ENCODE results near the gene GPR37.

GPR37 gene

GRCh38 chr7:124781418-124781817 is 15.8 kb upstream of the GPR37 start:
- Histone ChIP-seq H2AFZ (no peak overlapping the region), H3K9me3 (ENCODE audit: control insufficient read depth, low read length) (no peaks in the 10 kb centered on the region), H3K27me3 (ENCODE audit: control insufficient read depth, insufficient read depth, low read length) (no peaks in the 10 kb centered on the region), H3K4me2 (ENCODE audit: low read length) (no peak overlapping the region), H3K4me1 (no peaks in the 10 kb centered on the region), H3K36me3 (ENCODE audit: control insufficient read depth, insufficient read depth, low read length) (no peaks in the 10 kb centered on the region), H3K27ac (no peak overlapping the region), H3K79me2 (no peaks in the 10 kb centered on the region), H3K4me3 (ENCODE audit: low read depth, low read length) (no peak overlapping the region), H3K9ac (no peak overlapping the region)
- no peak for TF ChIP-seq CTCF (IDR thresholded peaks at IDR 0.05)

GRCh38 chr7:124780608-124781007 is 15.0 kb upstream of the GPR37 start:
- Histone ChIP-seq H3K4me1 (no peaks in the 10 kb centered on the region), H3K27ac (no peak overlapping the region), H3K9me3 (ENCODE audit: control insufficient read depth, low read length) (no peaks in the 10 kb centered on the region), H2AFZ (no peak overlapping the region), H3K79me2 (no peaks in the 10 kb centered on the region), H3K27me3 (ENCODE audit: control insufficient read depth, insufficient read depth, low read length) (no peaks in the 10 kb centered on the region), H3K4me2 (ENCODE audit: low read length) (no peak overlapping the region), H3K9ac (no peak overlapping the region), H3K4me3 (ENCODE audit: low read depth, low read length) (no peak overlapping the region), H3K36me3 (ENCODE audit: control insufficient read depth, insufficient read depth, low read length) (no peaks in the 10 kb centered on the region)
- TF ChIP-seq CTCF (IDR thresholded peaks at IDR 0.05), result no peak

- Histone ChIP-seq H3K79me2 (no peaks in the 10 kb centered on the region), H3K27me3 (ENCODE audit: control insufficient read depth, insufficient read depth, low read length) (no peaks in the 10 kb centered on the region), H3K9ac (no peak overlapping the region), H3K36me3 (ENCODE audit: control insufficient read depth, insufficient read depth, low read length) (no peaks in the 10 kb centered on the region), H3K4me3 (ENCODE audit: low read depth, low read length) (no peak overlapping the region), H2AFZ (no peak overlapping the region), H3K27ac (no peak overlapping the region), H3K9me3 (ENCODE audit: control insufficient read depth, low read length) (no peaks in the 10 kb centered on the region), H3K4me2 (ENCODE audit: low read length) (no peak overlapping the region), H3K4me1 (no peaks in the 10 kb centered on the region)
- TF ChIP-seq CTCF (IDR thresholded peaks at IDR 0.05), result no peak
These were observed 14.5 kb upstream of the GPR37 start for GRCh38 chr7:124780056-124780455.

GRCh38 chr7:124779620-124780019 is 14.0 kb upstream of the GPR37 start:
- H3K79me2 ChIP-seq, result no peaks in the 10 kb centered on the region
- no peak for TF ChIP-seq CTCF (IDR thresholded peaks at IDR 0.05)

GRCh38 chr7:124779194-124779593 is 13.6 kb upstream of the GPR37 start:
- no peaks in the 10 kb centered on the region for H3K27me3 ChIP-seq (ENCODE audit: control insufficient read depth, insufficient read depth, low read length)
- H2AFZ ChIP-seq, result no peak overlapping the region
- TF ChIP-seq CTCF (IDR thresholded peaks at IDR 0.05), result no peak
- H3K4me2 ChIP-seq (ENCODE audit: low read length), result no peak overlapping the region
- H3K79me2 ChIP-seq, result no peaks in the 10 kb centered on the region
- no peak overlapping the region for H3K27ac ChIP-seq
- no peak overlapping the region for H3K9ac ChIP-seq
- no peaks in the 10 kb centered on the region for H3K36me3 ChIP-seq (ENCODE audit: control insufficient read depth, insufficient read depth, low read length)
- H3K9me3 ChIP-seq (ENCODE audit: control insufficient read depth, low read length), result no peaks in the 10 kb centered on the region
- H3K4me3 ChIP-seq (ENCODE audit: low read depth, low read length), result no peak overlapping the region
- H3K4me1 ChIP-seq, result no peaks in the 10 kb centered on the region

More at GRCh38 chr7:124779620-124780019, 14.0 kb upstream of the GPR37 start:
- Histone ChIP-seq H3K27me3 (ENCODE audit: control insufficient read depth, insufficient read depth, low read length) (no peaks in the 10 kb centered on the region), H3K9me3 (ENCODE audit: control insufficient read depth, low read length) (no peaks in the 10 kb centered on the region), H3K4me3 (ENCODE audit: low read depth, low read length) (no peak overlapping the region), H2AFZ (no peak overlapping the region), H3K27ac (no peak overlapping the region), H3K9ac (no peak overlapping the region), H3K4me1 (no peaks in the 10 kb centered on the region), H3K4me2 (ENCODE audit: low read length) (no peak overlapping the region), H3K36me3 (ENCODE audit: control insufficient read depth, insufficient read depth, low read length) (no peaks in the 10 kb centered on the region)
